ENCODE results near the gene TEX53.

Gene TEX53

GRCh38 chr9:114621975-114622609 is 35.5 kb downstream of the TEX53 start:
- no peak overlapping the region for H2BK5ac ChIP-seq (ENCODE audit: low read length)
- no CpG with 5 or more reads among the region's 2 CpGs for WGBS (ENCODE audit: extremely low coverage, insufficient coverage, low lambda C conversion rate)

DNA sequence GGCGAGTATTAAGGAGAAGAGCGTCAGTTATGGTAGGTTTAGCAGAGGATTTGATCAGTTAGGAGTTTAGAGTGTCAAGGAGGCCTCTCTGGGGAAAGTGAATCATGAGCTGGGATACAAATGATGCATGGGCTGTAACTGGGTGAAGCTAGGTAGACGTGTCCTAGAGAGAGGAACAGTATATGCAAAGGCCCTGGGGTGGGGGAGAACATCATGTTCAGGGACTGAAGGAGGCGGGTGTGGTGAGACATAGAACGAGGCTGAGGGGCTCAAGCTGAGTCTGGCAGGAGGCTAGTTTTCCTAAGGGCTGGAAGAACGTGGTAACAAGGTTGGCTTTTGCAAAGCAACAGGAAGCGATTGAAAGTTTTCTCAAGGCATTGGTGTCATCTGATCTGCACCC is 36.0 kb downstream of the TEX53 start:
- no peak overlapping the region for H3K18ac ChIP-seq (ENCODE audit: low read length)
- H3K9ac ChIP-seq (ENCODE audit: low read length) = no peak overlapping the region
- no peak overlapping the region for H3K27ac ChIP-seq (ENCODE audit: low read depth, low read length)
- no peaks in the 10 kb centered on the region for H3K27me3 ChIP-seq (ENCODE audit: insufficient read depth, low read length, poor library complexity)
- no peak overlapping the region for H4K8ac ChIP-seq (ENCODE audit: low read depth, low read length)
- WGBS (ENCODE audit: extremely low coverage, insufficient coverage, low lambda C conversion rate) = no CpG with 5 or more reads among the region's 7 CpGs
- no peak overlapping the region for H3K4me2 ChIP-seq (ENCODE audit: low read length)
- no peak overlapping the region for H2BK5ac ChIP-seq (ENCODE audit: low read length)
- H3K4me1 ChIP-seq (ENCODE audit: control insufficient read depth, low read depth, low read length) = no peaks in the 10 kb centered on the region
- no peak overlapping the region for H2BK15ac ChIP-seq (replicated peaks; ENCODE audit: low read depth)
- no peaks in the 10 kb centered on the region for H3K79me1 ChIP-seq (ENCODE audit: low read length)
- H3K23ac ChIP-seq (ENCODE audit: low read length) = no peak overlapping the region
- no peak overlapping the region for H3K4ac ChIP-seq (ENCODE audit: low read depth, low read length)
- H3K4me3 ChIP-seq (ENCODE audit: low read length) = no peak overlapping the region
- no peak overlapping the region for H4K5ac ChIP-seq (ENCODE audit: low read length)
- no peaks in the 10 kb centered on the region for H3K36me3 ChIP-seq (ENCODE audit: control insufficient read depth, insufficient read depth, low read length)
- no peaks in the 10 kb centered on the region for H3K79me2 ChIP-seq (ENCODE audit: control insufficient read depth, insufficient read depth, low read length)
- no peak overlapping the region for H2BK120ac ChIP-seq (ENCODE audit: low read depth, low read length)
- no peak overlapping the region for H3K56ac ChIP-seq (ENCODE audit: low read length)
- no peak overlapping the region for H2AK5ac ChIP-seq (ENCODE audit: low read length)
- no peak for DNase-seq

More at GRCh38 chr9:114621975-114622609, 35.5 kb downstream of the TEX53 start:
- H2AK5ac ChIP-seq (ENCODE audit: low read length) = no peak overlapping the region
- H3K56ac ChIP-seq (ENCODE audit: low read length) = no peak overlapping the region
- no peaks in the 10 kb centered on the region for H3K79me1 ChIP-seq (ENCODE audit: low read length)
- no peak overlapping the region for H2BK120ac ChIP-seq (ENCODE audit: low read depth, low read length)
- no peak overlapping the region for H3K23ac ChIP-seq (ENCODE audit: low read length)
- no peak overlapping the region for H3K9ac ChIP-seq (ENCODE audit: low read length)
- no peak overlapping the region for H4K5ac ChIP-seq (ENCODE audit: low read length)
- H3K27me3 ChIP-seq (ENCODE audit: insufficient read depth, low read length, poor library complexity) = no peaks in the 10 kb centered on the region
- no peak for DNase-seq
- no peak overlapping the region for H2BK15ac ChIP-seq (replicated peaks; ENCODE audit: low read depth)
- H3K4me3 ChIP-seq (ENCODE audit: low read length) = no peak overlapping the region
- H4K8ac ChIP-seq (ENCODE audit: low read depth, low read length) = no peak overlapping the region
- H3K4ac ChIP-seq (ENCODE audit: low read depth, low read length) = no peak overlapping the region
- H3K18ac ChIP-seq (ENCODE audit: low read length) = no peak overlapping the region
- no peaks in the 10 kb centered on the region for H3K79me2 ChIP-seq (ENCODE audit: control insufficient read depth, insufficient read depth, low read length)
- no peak overlapping the region for H3K27ac ChIP-seq (ENCODE audit: low read depth, low read length)
- no peaks in the 10 kb centered on the region for H3K4me1 ChIP-seq (ENCODE audit: control insufficient read depth, low read depth, low read length)
- H3K4me2 ChIP-seq (ENCODE audit: low read length) = no peak overlapping the region
- no peaks in the 10 kb centered on the region for H3K36me3 ChIP-seq (ENCODE audit: control insufficient read depth, insufficient read depth, low read length)

- Histone ChIP-seq H3K27ac (ENCODE audit: low read depth, low read length) (no peak overlapping the region), H3K23ac (ENCODE audit: low read length) (no peak overlapping the region), H3K4ac (ENCODE audit: low read depth, low read length) (no peak overlapping the region), H3K79me1 (ENCODE audit: low read length) (no peaks in the 10 kb centered on the region), H3K9ac (ENCODE audit: low read length) (no peak overlapping the region), H2BK5ac (ENCODE audit: low read length) (no peak overlapping the region), H3K4me1 (ENCODE audit: control insufficient read depth, low read depth, low read length) (no peaks in the 10 kb centered on the region), H2AK5ac (ENCODE audit: low read length) (no peak overlapping the region), H2BK15ac (replicated peaks; ENCODE audit: low read depth) (no peak overlapping the region), H4K8ac (ENCODE audit: low read depth, low read length) (no peak overlapping the region), H3K18ac (ENCODE audit: low read length) (no peak overlapping the region), H3K36me3 (ENCODE audit: control insufficient read depth, insufficient read depth, low read length) (no peaks in the 10 kb centered on the region), H3K27me3 (ENCODE audit: insufficient read depth, low read length, poor library complexity) (no peaks in the 10 kb centered on the region), H3K4me2 (ENCODE audit: low read length) (no peak overlapping the region), H2BK120ac (ENCODE audit: low read depth, low read length) (no peak overlapping the region), H3K79me2 (ENCODE audit: control insufficient read depth, insufficient read depth, low read length) (no peaks in the 10 kb centered on the region), H4K5ac (ENCODE audit: low read length) (no peak overlapping the region), H3K56ac (ENCODE audit: low read length) (no peak overlapping the region), H3K4me3 (ENCODE audit: low read length) (no peak overlapping the region)
- DNase-seq = no peak
- no CpG with 5 or more reads among the region's 13 CpGs for WGBS (ENCODE audit: extremely low coverage, insufficient coverage, low lambda C conversion rate)
Observed at GRCh38 chr9:114619191-114619761, 38.3 kb downstream of the TEX53 start.

DNA sequence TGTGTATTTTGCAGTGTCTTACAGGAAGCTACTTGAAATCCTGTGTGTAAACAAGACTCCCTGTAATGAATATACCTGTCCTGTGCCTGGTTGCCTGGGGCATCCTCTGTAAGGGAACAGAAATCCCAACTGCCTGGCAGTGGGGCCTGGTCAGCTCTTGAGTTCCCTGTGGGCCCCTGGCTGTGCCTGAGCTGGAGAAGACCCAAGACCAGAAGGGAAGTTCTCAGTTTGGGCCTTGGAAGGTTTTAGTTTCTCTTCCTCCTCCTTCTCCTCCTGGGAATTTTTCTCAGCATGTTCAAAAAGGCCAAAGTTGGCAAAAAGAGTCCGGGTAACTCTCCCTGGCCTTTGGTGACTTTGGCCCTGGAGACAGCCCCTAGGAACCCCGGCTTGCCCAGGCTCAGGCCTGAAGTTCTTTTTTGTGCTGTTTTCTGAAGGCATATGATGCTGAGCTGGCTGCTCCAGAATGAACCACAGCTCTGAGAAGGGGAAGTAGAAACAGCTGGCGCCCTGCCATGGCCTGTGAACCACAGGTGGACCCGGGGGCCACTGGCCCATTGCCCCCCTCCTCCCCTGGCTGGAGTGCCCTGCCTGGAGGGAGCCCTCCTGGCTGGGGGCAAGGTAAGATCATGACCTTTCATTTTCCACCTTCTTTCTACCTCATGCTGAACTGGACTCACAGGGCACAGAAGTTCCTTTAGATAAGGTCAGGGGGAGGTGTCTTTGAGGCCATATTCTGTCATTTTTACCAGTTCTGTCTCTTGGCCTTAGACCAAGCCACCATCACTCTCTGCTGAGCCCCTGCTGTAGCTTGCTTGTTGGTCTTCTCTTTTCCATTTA is 40.7 kb downstream of the TEX53 start:
- no CpG with 5 or more reads among the region's 4 CpGs for WGBS (ENCODE audit: extremely low coverage, insufficient coverage, low lambda C conversion rate)
- no peaks in the 10 kb centered on the region for H3K36me3 ChIP-seq (ENCODE audit: control insufficient read depth, insufficient read depth, low read length)
- H4K8ac ChIP-seq (ENCODE audit: low read depth, low read length) = no peak overlapping the region
- H3K18ac ChIP-seq (ENCODE audit: low read length) = no peak overlapping the region
- no peak overlapping the region for H3K56ac ChIP-seq (ENCODE audit: low read length)
- no peak overlapping the region for H4K5ac ChIP-seq (ENCODE audit: low read length)
- H3K27ac ChIP-seq (ENCODE audit: low read depth, low read length) = no peak overlapping the region
- H3K4ac ChIP-seq (ENCODE audit: low read depth, low read length) = no peak overlapping the region
- H3K27me3 ChIP-seq (ENCODE audit: insufficient read depth, low read length, poor library complexity) = no peaks in the 10 kb centered on the region
- H3K23ac ChIP-seq (ENCODE audit: low read length) = no peak overlapping the region
- no peak overlapping the region for H2AK5ac ChIP-seq (ENCODE audit: low read length)
- no peak overlapping the region for H2BK120ac ChIP-seq (ENCODE audit: low read depth, low read length)
- no peak overlapping the region for H2BK5ac ChIP-seq (ENCODE audit: low read length)
- peaks cover 5% of the 10 kb centered on the region for H3K4me1 ChIP-seq (ENCODE audit: control insufficient read depth, low read depth, low read length)
- no peak overlapping the region for H3K9ac ChIP-seq (ENCODE audit: low read length)
- no peaks in the 10 kb centered on the region for H3K79me1 ChIP-seq (ENCODE audit: low read length)
- H3K4me3 ChIP-seq (ENCODE audit: low read length) = no peak overlapping the region
- H2BK15ac ChIP-seq (replicated peaks; ENCODE audit: low read depth) = no peak overlapping the region
- no peaks in the 10 kb centered on the region for H3K79me2 ChIP-seq (ENCODE audit: control insufficient read depth, insufficient read depth, low read length)
- no peak overlapping the region for H3K4me2 ChIP-seq (ENCODE audit: low read length)
- DNase-seq = no peak

DNA sequence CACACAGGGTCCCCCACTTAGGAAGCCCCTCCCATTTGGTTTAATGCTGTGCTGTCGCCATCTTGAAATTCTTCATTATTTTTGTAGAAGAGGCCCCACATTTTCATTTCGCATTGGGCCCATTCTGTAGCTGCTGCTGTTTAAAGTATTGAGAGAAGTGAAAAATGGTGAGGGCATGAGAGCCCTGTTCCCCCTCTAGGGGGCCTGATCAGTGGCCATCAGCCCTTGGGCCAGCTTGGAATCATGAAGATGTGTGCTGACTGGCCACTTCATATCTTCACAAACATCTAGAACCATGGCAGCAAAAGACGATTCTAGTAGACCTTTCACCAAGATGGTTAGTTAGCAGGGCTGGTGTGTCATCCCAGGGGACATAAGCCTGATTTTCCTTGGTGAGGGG is 43.2 kb downstream of the TEX53 start:
- Histone ChIP-seq H3K27ac (ENCODE audit: low read depth, low read length) (no peak overlapping the region), H3K4me2 (ENCODE audit: low read length) (no peak overlapping the region), H3K36me3 (ENCODE audit: control insufficient read depth, insufficient read depth, low read length) (no peaks in the 10 kb centered on the region), H2BK15ac (replicated peaks; ENCODE audit: low read depth) (no peak overlapping the region), H3K79me2 (ENCODE audit: control insufficient read depth, insufficient read depth, low read length) (no peaks in the 10 kb centered on the region), H3K4ac (ENCODE audit: low read depth, low read length) (no peak overlapping the region), H4K5ac (ENCODE audit: low read length) (no peak overlapping the region), H2AK5ac (ENCODE audit: low read length) (no peak overlapping the region), H4K8ac (ENCODE audit: low read depth, low read length) (no peak overlapping the region), H2BK120ac (ENCODE audit: low read depth, low read length) (no peak overlapping the region), H2BK5ac (ENCODE audit: low read length) (no peak overlapping the region), H3K23ac (ENCODE audit: low read length) (no peak overlapping the region), H3K4me3 (ENCODE audit: low read length) (no peak overlapping the region), H3K9ac (ENCODE audit: low read length) (no peak overlapping the region), H3K79me1 (ENCODE audit: low read length) (no peaks in the 10 kb centered on the region), H3K4me1 (ENCODE audit: control insufficient read depth, low read depth, low read length) (peaks cover 5% of the 10 kb centered on the region), H3K56ac (ENCODE audit: low read length) (no peak overlapping the region), H3K27me3 (ENCODE audit: insufficient read depth, low read length, poor library complexity) (no peaks in the 10 kb centered on the region), H3K18ac (ENCODE audit: low read length) (no peak overlapping the region)
- DNase-seq = no peak
- WGBS (ENCODE audit: extremely low coverage, insufficient coverage, low lambda C conversion rate) = no CpG with 5 or more reads among the region's 3 CpGs

Measured in mesendoderm (in vitro differentiated cells).